GM12878 (cell line): Measurements from ENCODE around the gene SLC35E4. TPM values are rescaled to one million over a fixed set of nuclear protein-coding genes. Genes with fewer than 3 reads are reported as not detected.

Experiments used
- BCL11A ChIP-seq: IDR thresholded peaks from 2 replicates; pipeline ENCODE4 v1.6.1; 2011; ENCODE audit warnings: low read depth, low read length
- CREB1 ChIP-seq: IDR thresholded peaks from 2 replicates; pipeline ENCODE4 v1.6.1; 2012; ENCODE audit warnings: low read depth, mild to moderate bottlenecking, inconsistent platforms
- DPF2 ChIP-seq: fragments of 450-650 bp; IDR thresholded peaks from 2 replicates; pipeline ENCODE4 v1.6.1; 2017; ENCODE audit warnings: mild to moderate bottlenecking
- EGR1 ChIP-seq, 2 experiments: IDR thresholded peaks; 1 replicate in 1 of 2; 2 replicates in 1 of 2; pipeline ENCODE4 v1.6.1; 2011 to 2012; ENCODE audit warnings: low read depth in 2 of 2, low read length in 2 of 2, borderline replicate concordance in 1 of 2, mild to moderate bottlenecking in 1 of 2, moderate library complexity in 1 of 2
- GATAD2B ChIP-seq: fragments of 450-650 bp; conservative IDR thresholded peaks from 2 replicates; pipeline ENCODE4 v1.6.1; 2017; ENCODE audit warnings: low read depth, mild to moderate bottlenecking, moderate library complexity
- JUNB ChIP-seq: IDR thresholded peaks from 2 replicates; pipeline ENCODE4 v1.6.1; 2016; ENCODE audit warnings: antibody characterized with exemption, mild to moderate bottlenecking
- JUND ChIP-seq: IDR thresholded peaks from 2 replicates; pipeline ENCODE4 v1.6.1; 2012; ENCODE audit warnings: low read depth, mild to moderate bottlenecking, low read length, improper control_type of control experiment, moderate library complexity
- NR2C1 ChIP-seq: fragments of 450-650 bp; IDR thresholded peaks from 2 replicates; pipeline ENCODE4 v1.6.1; 2017; ENCODE audit warnings: antibody characterized with exemption, mild to moderate bottlenecking, moderate library complexity
- NR2F1 ChIP-seq: fragments of 450-650 bp; conservative IDR thresholded peaks from 2 replicates; pipeline ENCODE4 v1.6.1; 2017; ENCODE audit warnings: mild to moderate bottlenecking
- PAX8 ChIP-seq: fragments of 450-650 bp; IDR thresholded peaks from 2 replicates; pipeline ENCODE4 v1.6.1; 2017; ENCODE audit warnings: mild to moderate bottlenecking, moderate library complexity
- PML ChIP-seq: IDR thresholded peaks from 2 replicates; pipeline ENCODE4 v1.6.1; 2012; ENCODE audit warnings: low read length, inconsistent platforms
- POLR2AphosphoS2 ChIP-seq: IDR thresholded peaks from 2 replicates; pipeline ENCODE4 v1.6.1; 2011; ENCODE audit warnings: low read depth, mild to moderate bottlenecking, low read length, improper control_type of control experiment, moderate library complexity
- POU2F2 ChIP-seq: IDR thresholded peaks from 3 replicates; pipeline ENCODE4 v1.6.1; 2011; ENCODE audit warnings: low read depth, mild to moderate bottlenecking, low read length, borderline replicate concordance
- RELA ChIP-seq: fragments of 450-650 bp; IDR thresholded peaks from 2 replicates; pipeline ENCODE4 v1.8.0; 2014; ENCODE audit warnings: borderline replicate concordance; ENCODE audit not compliant: partially characterized antibody
- RFX5 ChIP-seq: IDR thresholded peaks from 2 replicates; pipeline ENCODE4 v1.6.1; 2011; ENCODE audit warnings: low read depth, low read length, improper control_type of control experiment
- TAF1 ChIP-seq: IDR thresholded peaks from 2 replicates; pipeline ENCODE4 v1.6.1; 2011; ENCODE audit warnings: mild to moderate bottlenecking, low read depth, low read length, borderline replicate concordance
- USF1 ChIP-seq: IDR thresholded peaks from 2 replicates; pipeline ENCODE4 v1.6.1; 2011; ENCODE audit warnings: borderline replicate concordance, low read depth, mild to moderate bottlenecking, moderate library complexity, mixed read lengths, low read length; ENCODE audit not compliant: insufficient read depth; ENCODE audit errors: extremely low read length
- ZBTB33 ChIP-seq: fragments of 450-650 bp; IDR thresholded peaks from 2 replicates; pipeline ENCODE4 v1.6.1; 2017; ENCODE audit warnings: mild to moderate bottlenecking
- ZNF274 ChIP-seq: IDR thresholded peaks from one replicate; pipeline ENCODE4 v1.8.0; 2011; ENCODE audit not compliant: insufficient read length, insufficient read depth
- polyA plus RNA-seq, 11 experiments: library from polyadenylated mRNA; depleted of rRNA in 4 of 11; unstranded in 6 of 11; stranded (reverse) in 5 of 11; fragments of >200 nt; fragmentation: Nextera tagmentation in 4 of 11; fragmentation: Illumina TruSeq in 1 of 11; extraction: Ambion mirVana in 4 of 11; extraction: Trizol in 1 of 11; gene quantifications; 1 replicate in 1 of 11; 2 replicates in 10 of 11; pipeline versions ENCODE4 v1.2.1 to v1.2.3, GENCODE V29; 2011 to 2016; ENCODE audit warnings: inconsistent platforms in 2 of 11, missing spikeins in 2 of 11, low read depth in 1 of 11
- total RNA-seq, 4 experiments: library from RNA; depleted of rRNA in 3 of 4; stranded (reverse); fragments of >200 nt in 3 of 4; fragmentation: Illumina TruSeq in 1 of 4; extraction: Trizol in 1 of 4; gene quantifications; 2 replicates each; pipeline versions ENCODE4 v1.2.1 to v1.2.3, GENCODE V29; 2013 to 2021
- TF ChIP-seq, protein P1 (sequence below): IDR thresholded peaks from 2 replicates; pipeline ENCODE4 v1.6.1; 2012; ENCODE audit warnings: improper control_type of control experiment, low read depth, low read length; ENCODE audit not compliant: insufficient replicate concordance
- TF ChIP-seq, protein P2 (sequence below): IDR thresholded peaks from 2 replicates; pipeline ENCODE4 v1.6.1; 2011; ENCODE audit warnings: low read depth, low read length, improper control_type of control experiment, borderline replicate concordance

SLC35E4 gene
- total and polyA plus RNA-seq, 10 of the 15 experiments (the other 5 are each of a cell fraction or from before 2014, with no cell fraction given): 0.16 to 5.3 (median 2.9) TPM; not detected in 1

- TF ChIP-seq, protein P1, sequence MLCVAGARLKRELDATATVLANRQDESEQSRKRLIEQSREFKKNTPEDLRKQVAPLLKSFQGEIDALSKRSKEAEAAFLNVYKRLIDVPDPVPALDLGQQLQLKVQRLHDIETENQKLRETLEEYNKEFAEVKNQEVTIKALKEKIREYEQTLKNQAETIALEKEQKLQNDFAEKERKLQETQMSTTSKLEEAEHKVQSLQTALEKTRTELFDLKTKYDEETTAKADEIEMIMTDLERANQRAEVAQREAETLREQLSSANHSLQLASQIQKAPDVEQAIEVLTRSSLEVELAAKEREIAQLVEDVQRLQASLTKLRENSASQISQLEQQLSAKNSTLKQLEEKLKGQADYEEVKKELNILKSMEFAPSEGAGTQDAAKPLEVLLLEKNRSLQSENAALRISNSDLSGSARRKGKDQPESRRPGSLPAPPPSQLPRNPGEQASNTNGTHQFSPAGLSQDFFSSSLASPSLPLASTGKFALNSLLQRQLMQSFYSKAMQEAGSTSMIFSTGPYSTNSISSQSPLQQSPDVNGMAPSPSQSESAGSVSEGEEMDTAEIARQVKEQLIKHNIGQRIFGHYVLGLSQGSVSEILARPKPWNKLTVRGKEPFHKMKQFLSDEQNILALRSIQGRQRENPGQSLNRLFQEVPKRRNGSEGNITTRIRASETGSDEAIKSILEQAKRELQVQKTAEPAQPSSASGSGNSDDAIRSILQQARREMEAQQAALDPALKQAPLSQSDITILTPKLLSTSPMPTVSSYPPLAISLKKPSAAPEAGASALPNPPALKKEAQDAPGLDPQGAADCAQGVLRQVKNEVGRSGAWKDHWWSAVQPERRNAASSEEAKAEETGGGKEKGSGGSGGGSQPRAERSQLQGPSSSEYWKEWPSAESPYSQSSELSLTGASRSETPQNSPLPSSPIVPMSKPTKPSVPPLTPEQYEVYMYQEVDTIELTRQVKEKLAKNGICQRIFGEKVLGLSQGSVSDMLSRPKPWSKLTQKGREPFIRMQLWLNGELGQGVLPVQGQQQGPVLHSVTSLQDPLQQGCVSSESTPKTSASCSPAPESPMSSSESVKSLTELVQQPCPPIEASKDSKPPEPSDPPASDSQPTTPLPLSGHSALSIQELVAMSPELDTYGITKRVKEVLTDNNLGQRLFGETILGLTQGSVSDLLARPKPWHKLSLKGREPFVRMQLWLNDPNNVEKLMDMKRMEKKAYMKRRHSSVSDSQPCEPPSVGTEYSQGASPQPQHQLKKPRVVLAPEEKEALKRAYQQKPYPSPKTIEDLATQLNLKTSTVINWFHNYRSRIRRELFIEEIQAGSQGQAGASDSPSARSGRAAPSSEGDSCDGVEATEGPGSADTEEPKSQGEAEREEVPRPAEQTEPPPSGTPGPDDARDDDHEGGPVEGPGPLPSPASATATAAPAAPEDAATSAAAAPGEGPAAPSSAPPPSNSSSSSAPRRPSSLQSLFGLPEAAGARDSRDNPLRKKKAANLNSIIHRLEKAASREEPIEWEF: no peak
- TF ChIP-seq RFX5 (no peak), ZNF274 (no peak), TAF1 (0 out of 2 replicates have a peak, but pooled peaks have one; percentile 5), PAX8 (no peak), POU2F2 (no peak), CREB1 (peak; percentile 49; the same call in 1 of the 2 replicates), NR2C1 (no peak), BCL11A (peak; percentile 37; the same call in 1 of the 2 replicates), RELA (no peak), JUNB (peak; percentile 71), DPF2 (peak; percentile 46; the same call in 1 of the 2 replicates), GATAD2B (0 out of 2 replicates have a peak, but pooled peaks have one; percentile 58), NR2F1 (peak; percentile 63), USF1 (no peak), ZBTB33 (no peak), PML (no peak), POLR2AphosphoS2 (no peak), EGR1 (IDR thresholded peaks at IDR 0.05; ENCODE audit: borderline replicate concordance in 1 of 2, low read depth in 2 of 2, low read length in 2 of 2) (peak in 1 of 2 experiments; percentile 33; a peak in 1 of 3 replicates), JUND (0 out of 2 replicates have a peak, but pooled peaks have one; percentile 10)
- TF ChIP-seq, protein P2, sequence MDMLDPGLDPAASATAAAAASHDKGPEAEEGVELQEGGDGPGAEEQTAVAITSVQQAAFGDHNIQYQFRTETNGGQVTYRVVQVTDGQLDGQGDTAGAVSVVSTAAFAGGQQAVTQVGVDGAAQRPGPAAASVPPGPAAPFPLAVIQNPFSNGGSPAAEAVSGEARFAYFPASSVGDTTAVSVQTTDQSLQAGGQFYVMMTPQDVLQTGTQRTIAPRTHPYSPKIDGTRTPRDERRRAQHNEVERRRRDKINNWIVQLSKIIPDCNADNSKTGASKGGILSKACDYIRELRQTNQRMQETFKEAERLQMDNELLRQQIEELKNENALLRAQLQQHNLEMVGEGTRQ: no peak
Measured at GRCh38 chr22:30609260-30610185, 26.1 kb upstream of the SLC35E4 start (continued).
